CD4-positive, alpha-beta T cell treated with Interleukin-4 for 1 hour (primary cell): ENCODE measurements around the gene TXNRD3.

ENCODE experiments used
- DNase-seq, 2 donors: peaks; one replicate each; pipeline ENCODE4 v3.0.0-alpha.2; 2020 to 2022

TXNRD3 gene

GRCh38 chr3:126671521-126671920, 16.6 kb upstream of the TXNRD3 start:
- no peak for DNase-seq

- DNase-seq, result no peak
Measured at GRCh38 chr3:126668450-126669401, 13.8 kb upstream of the TXNRD3 start.

GRCh38 chr3:126667631-126668449, 12.9 kb upstream of the TXNRD3 start:
- DNase-seq, result no peak

GRCh38 chr3:126666658-126667528, 12.0 kb upstream of the TXNRD3 start:
- no peak for DNase-seq

- no peak for DNase-seq
Measured at GRCh38 chr3:126665959-126666657, 11.2 kb upstream of the TXNRD3 start.

- no peak for DNase-seq
Measured at GRCh38 chr3:126665221-126665936, 10.5 kb upstream of the TXNRD3 start.

- no peak for DNase-seq
Measured at GRCh38 chr3:126664591-126665214, 9.8 kb upstream of the TXNRD3 start.

GRCh38 chr3:126663750-126664149, 8.8 kb upstream of the TXNRD3 start:
- DNase-seq, result no peak

- no peak for DNase-seq
Measured at GRCh38 chr3:126663257-126663656, 8.3 kb upstream of the TXNRD3 start.

- no peak for DNase-seq
Measured at GRCh38 chr3:126661532-126662364, 6.8 kb upstream of the TXNRD3 start.

GRCh38 chr3:126659915-126660886, 5.3 kb upstream of the TXNRD3 start:
- DNase-seq, result no peak

- DNase-seq, result no peak
Measured at GRCh38 chr3:126658584-126658983, 3.7 kb upstream of the TXNRD3 start.

GRCh38 chr3:126657901-126658300, 3.0 kb upstream of the TXNRD3 start:
- no peak for DNase-seq

- DNase-seq, result no peak
Measured at GRCh38 chr3:126656371-126657134, 1.6 kb upstream of the TXNRD3 start.

- no peak for DNase-seq
Measured at GRCh38 chr3:126655887-126656286, 963 bp upstream of the TXNRD3 start.

- DNase-seq, result no peak
Measured at GRCh38 chr3:126649556-126650092, 5.3 kb downstream of the TXNRD3 start.

GRCh38 chr3:126646674-126647073, 8.2 kb downstream of the TXNRD3 start:
- DNase-seq, result no peak

GRCh38 chr3:126644615-126645014, 10.3 kb downstream of the TXNRD3 start:
- DNase-seq, result no peak
